Astrocyte of the cerebellum (primary cell): ENCODE results near the gene CYP2C18.

Experiments
- DNase-seq: peaks from one replicate; pipeline ENCODE4 v3.0.0-alpha.2; 2011; ENCODE audit warnings: low read depth
- H3K4me3 ChIP-seq: 2 replicates; pipeline ENCODE4 v1.5.1; 2011; ENCODE audit warnings: mild to moderate bottlenecking, low read depth, low read length, moderate library complexity
- in situ Hi-C: cut with HindIII; loops from 2 replicates; pipeline ENCODE4 v1.10.0; 2017; ENCODE audit warnings: low sequenced_read_pairs
- TF ChIP-seq, protein P1 (sequence below): IDR thresholded peaks from 2 replicates; pipeline ENCODE4 v1.5.1; 2012; ENCODE audit warnings: low read length, low read depth, moderate library complexity, mild to moderate bottlenecking; ENCODE audit errors: missing control alignments

The CYP2C18 gene

GRCh38 chr10:94687625-94688248 lies 4.2 kb downstream of the CYP2C18 start:
- DNase-seq = no peak
- no peak overlapping the region for H3K4me3 ChIP-seq
- TF ChIP-seq, protein P1, sequence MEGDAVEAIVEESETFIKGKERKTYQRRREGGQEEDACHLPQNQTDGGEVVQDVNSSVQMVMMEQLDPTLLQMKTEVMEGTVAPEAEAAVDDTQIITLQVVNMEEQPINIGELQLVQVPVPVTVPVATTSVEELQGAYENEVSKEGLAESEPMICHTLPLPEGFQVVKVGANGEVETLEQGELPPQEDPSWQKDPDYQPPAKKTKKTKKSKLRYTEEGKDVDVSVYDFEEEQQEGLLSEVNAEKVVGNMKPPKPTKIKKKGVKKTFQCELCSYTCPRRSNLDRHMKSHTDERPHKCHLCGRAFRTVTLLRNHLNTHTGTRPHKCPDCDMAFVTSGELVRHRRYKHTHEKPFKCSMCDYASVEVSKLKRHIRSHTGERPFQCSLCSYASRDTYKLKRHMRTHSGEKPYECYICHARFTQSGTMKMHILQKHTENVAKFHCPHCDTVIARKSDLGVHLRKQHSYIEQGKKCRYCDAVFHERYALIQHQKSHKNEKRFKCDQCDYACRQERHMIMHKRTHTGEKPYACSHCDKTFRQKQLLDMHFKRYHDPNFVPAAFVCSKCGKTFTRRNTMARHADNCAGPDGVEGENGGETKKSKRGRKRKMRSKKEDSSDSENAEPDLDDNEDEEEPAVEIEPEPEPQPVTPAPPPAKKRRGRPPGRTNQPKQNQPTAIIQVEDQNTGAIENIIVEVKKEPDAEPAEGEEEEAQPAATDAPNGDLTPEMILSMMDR = no peak
- in situ Hi-C loops = no loop called here

- in situ Hi-C loops = no loop called here
- DNase-seq = no peak
- TF ChIP-seq, protein P1 = no peak
- no peak overlapping the region for H3K4me3 ChIP-seq
These were observed 22.6 kb downstream of the CYP2C18 start for GRCh38 chr10:94706089-94706488.

DNA sequence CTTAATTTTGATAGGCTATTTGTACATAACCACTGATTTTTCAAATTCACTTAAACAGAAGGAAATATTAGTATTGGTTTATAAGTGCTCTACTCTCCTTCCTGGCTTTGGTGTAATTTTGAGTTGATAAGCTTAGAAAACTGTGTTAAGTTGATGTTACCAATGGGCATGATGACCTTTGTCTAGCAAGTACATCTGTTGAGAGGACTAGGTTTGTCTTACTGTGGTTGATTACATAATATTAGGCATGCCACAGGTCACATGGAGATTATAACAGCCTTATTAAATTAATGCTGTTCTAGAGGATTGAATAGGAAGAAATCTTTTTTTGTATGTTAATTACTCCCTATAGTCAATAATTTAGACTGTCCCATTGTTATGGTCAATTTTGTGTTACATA lies 27.0 kb downstream of the CYP2C18 start:
- TF ChIP-seq, protein P1 = no peak
- in situ Hi-C loops = no loop called here
- DNase-seq = no peak
- H3K4me3 ChIP-seq = no peak overlapping the region

DNA sequence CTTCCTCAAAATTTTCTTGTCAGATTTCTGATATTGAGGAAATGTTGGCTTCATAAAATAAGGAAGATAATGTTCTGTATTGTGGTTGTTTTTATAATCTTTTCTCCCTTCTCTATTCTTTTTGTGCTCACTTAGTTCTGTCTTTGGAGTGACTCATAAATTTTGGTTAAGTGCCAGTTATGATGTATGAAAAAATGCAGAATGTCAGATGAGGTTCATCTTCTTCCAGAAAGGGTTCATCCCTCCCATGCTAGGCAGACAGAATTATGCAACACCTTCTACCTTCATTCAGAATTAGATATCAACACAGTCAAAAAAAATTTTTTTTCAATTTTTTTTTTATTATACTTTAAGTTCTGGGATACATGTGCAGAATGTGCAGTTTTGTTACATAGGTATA lies 42.3 kb downstream of the CYP2C18 start:
- TF ChIP-seq, protein P1 = no peak
- in situ Hi-C loops = no loop called here
- H3K4me3 ChIP-seq = no peak overlapping the region
- no peak for DNase-seq

- no peak for DNase-seq
- in situ Hi-C loops = no loop called here
- H3K4me3 ChIP-seq = no peak overlapping the region
- TF ChIP-seq, protein P1 = no peak
These were observed 51.7 kb downstream of the CYP2C18 start for GRCh38 chr10:94735197-94735596.

DNA sequence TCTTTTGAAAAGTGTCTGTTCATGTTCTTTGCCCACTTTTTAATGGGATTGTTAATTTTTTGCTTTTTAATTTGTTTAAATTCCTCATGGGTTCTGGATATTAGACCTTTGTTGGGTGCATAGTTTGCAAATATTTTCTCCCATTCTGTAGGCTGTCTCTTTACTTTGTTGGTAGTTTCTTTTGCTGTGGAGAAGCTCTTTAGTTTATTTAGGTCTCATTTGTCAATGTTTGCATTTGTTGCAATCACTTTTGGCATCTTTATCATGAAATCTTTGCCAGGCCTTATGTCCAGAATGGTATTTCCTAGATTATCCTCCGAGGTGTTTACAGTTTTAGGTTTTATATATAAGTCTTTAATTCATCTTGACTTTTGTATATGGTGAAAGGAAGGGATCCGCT lies 55.1 kb downstream of the CYP2C18 start:
- in situ Hi-C loops = no loop called here
- H3K4me3 ChIP-seq = no peak overlapping the region
- DNase-seq = no peak
- TF ChIP-seq, protein P1 = no peak

- in situ Hi-C loops = no loop called here
- no peak overlapping the region for H3K4me3 ChIP-seq
- TF ChIP-seq, protein P1 = no peak
- DNase-seq = no peak
These were observed 63.6 kb downstream of the CYP2C18 start for GRCh38 chr10:94747137-94747536.
